Stimulated activated CD4-positive, alpha-beta T cell treated with anti-CD3 and anti-CD28 coated beads, Interleukin-1b, Interleukin-23, amount 100 ng/mL, for 4 hours (primary cell): ENCODE results near the gene KIRREL3.

Experiments used
- DNase-seq, 2 donors: peaks; one replicate each; pipeline ENCODE4 v3.0.0-alpha.2; 2020; ENCODE audit warnings: low read depth in 2 of 2

The KIRREL3 gene

GRCh38 chr11:126512251-126512650, 488.3 kb downstream of the KIRREL3 start:
- DNase-seq, result no peak

- DNase-seq, result no peak
These were observed 489.0 kb downstream of the KIRREL3 start for GRCh38 chr11:126511475-126512115.

GRCh38 chr11:126510621-126511370, 489.8 kb downstream of the KIRREL3 start:
- DNase-seq, result no peak

- no peak for DNase-seq
These were observed 492.9 kb downstream of the KIRREL3 start for GRCh38 chr11:126507646-126508045.

GRCh38 chr11:126506789-126507188, 493.8 kb downstream of the KIRREL3 start:
- no peak for DNase-seq

GRCh38 chr11:126502982-126503381, 497.6 kb downstream of the KIRREL3 start:
- DNase-seq, result no peak

GRCh38 chr11:126502159-126502558, 498.4 kb downstream of the KIRREL3 start:
- DNase-seq, result no peak

- DNase-seq, result no peak
These were observed 498.9 kb downstream of the KIRREL3 start for GRCh38 chr11:126501641-126502040.

- DNase-seq, result no peak
These were observed 499.6 kb downstream of the KIRREL3 start for GRCh38 chr11:126500981-126501380.

GRCh38 chr11:126499131-126499752, 501.3 kb downstream of the KIRREL3 start:
- DNase-seq, result no peak

- DNase-seq, result no peak
These were observed 502.3 kb downstream of the KIRREL3 start for GRCh38 chr11:126498281-126498680.

- DNase-seq, result no peak
These were observed 502.9 kb downstream of the KIRREL3 start for GRCh38 chr11:126497581-126498122.

GRCh38 chr11:126496576-126497337, 503.8 kb downstream of the KIRREL3 start:
- no peak for DNase-seq

- DNase-seq, result no peak
These were observed 505.0 kb downstream of the KIRREL3 start for GRCh38 chr11:126495281-126496220.

GRCh38 chr11:126494831-126495230, 505.7 kb downstream of the KIRREL3 start:
- no peak for DNase-seq

- no peak for DNase-seq
These were observed 508.1 kb downstream of the KIRREL3 start for GRCh38 chr11:126492331-126493082.

GRCh38 chr11:126491092-126491491, 509.5 kb downstream of the KIRREL3 start:
- DNase-seq, result no peak

GRCh38 chr11:126489836-126490660, 510.5 kb downstream of the KIRREL3 start:
- DNase-seq, result no peak
